GM21381 (cell line): ENCODE results near the gene WDFY3.

Source experiments
- ATAC-seq: cut with Tn5 transposase; IDR thresholded peaks from one replicate; pipeline ENCODE4 v1.9.1; 2021; ENCODE audit warnings: mild to moderate bottlenecking, moderate library complexity; ENCODE audit not compliant: unreplicated experiment

WDFY3 gene

GRCh38 chr4:84952004-84952403, 14.5 kb downstream of the WDFY3 start:
- no peak for ATAC-seq

- ATAC-seq: no peak
Observed at GRCh38 chr4:84948056-84948455, 18.4 kb downstream of the WDFY3 start.

GRCh38 chr4:84944947-84945346, 21.5 kb downstream of the WDFY3 start:
- ATAC-seq: no peak

- ATAC-seq: no peak
Observed at GRCh38 chr4:84940960-84941359, 25.5 kb downstream of the WDFY3 start.

- no peak for ATAC-seq
Observed at GRCh38 chr4:84939113-84939512, 27.4 kb downstream of the WDFY3 start.

GRCh38 chr4:84938316-84938715, 28.2 kb downstream of the WDFY3 start:
- no peak for ATAC-seq

GRCh38 chr4:84937381-84937977, 29.0 kb downstream of the WDFY3 start:
- ATAC-seq: no peak

- no peak for ATAC-seq
Observed at GRCh38 chr4:84936123-84936522, 30.4 kb downstream of the WDFY3 start.

GRCh38 chr4:84932462-84932861, 34.0 kb downstream of the WDFY3 start:
- no peak for ATAC-seq

GRCh38 chr4:84931961-84932360, 34.5 kb downstream of the WDFY3 start:
- ATAC-seq: no peak

GRCh38 chr4:84931274-84931673, 35.2 kb downstream of the WDFY3 start:
- no peak for ATAC-seq

- no peak for ATAC-seq
Observed at GRCh38 chr4:84928089-84928488, 38.4 kb downstream of the WDFY3 start.

GRCh38 chr4:84927428-84927827, 39.1 kb downstream of the WDFY3 start:
- no peak for ATAC-seq

GRCh38 chr4:84925558-84925957, 40.9 kb downstream of the WDFY3 start:
- no peak for ATAC-seq

- ATAC-seq: no peak
Observed at GRCh38 chr4:84924434-84924833, 42.1 kb downstream of the WDFY3 start.

- ATAC-seq: no peak
Observed at GRCh38 chr4:84920617-84921016, 45.9 kb downstream of the WDFY3 start.

GRCh38 chr4:84917869-84918600, 48.5 kb downstream of the WDFY3 start:
- no peak for ATAC-seq

- ATAC-seq: no peak
Observed at GRCh38 chr4:84917086-84917821, 49.2 kb downstream of the WDFY3 start.

GRCh38 chr4:84916227-84916626, 50.3 kb downstream of the WDFY3 start:
- no peak for ATAC-seq

- no peak for ATAC-seq
Observed at GRCh38 chr4:84915396-84915780, 51.1 kb downstream of the WDFY3 start.

- no peak for ATAC-seq
Observed at GRCh38 chr4:84914686-84915395, 51.6 kb downstream of the WDFY3 start.
